Neural cell (in vitro differentiated cells): ENCODE measurements around the gene MLH1. TPM values are rescaled to one million over a fixed set of nuclear protein-coding genes. Genes with fewer than 3 reads are reported as not detected.
A peak's percentile ranks its signal among the peaks of the same experiment; 100 is the strongest.

ENCODE experiments used
- H2AFZ ChIP-seq: fragments of 200-600, 300-800 bp; sonication (generic), shearing (Covaris generic); 2 replicates; pipeline ENCODE4 v1.6.0; 2014; ENCODE audit warnings: low read depth, mild to moderate bottlenecking, antibody characterized with exemption, low read length, moderate library complexity
- H3F3A ChIP-seq: fragments of 200-600 bp; shearing (Covaris generic); 2 replicates; pipeline ENCODE4 v1.6.1; 2016; ENCODE audit warnings: mild to moderate bottlenecking, moderate library complexity, mixed read lengths, antibody characterized with exemption, low read length; ENCODE audit not compliant: insufficient read depth, poor library complexity, severe bottlenecking
- H3K27ac ChIP-seq: fragments of 200-600, 300-800 bp; sonication (generic), shearing (Covaris generic); 2 replicates; pipeline ENCODE4 v1.5.1; 2014; ENCODE audit warnings: mild to moderate bottlenecking, low read length, moderate library complexity
- H3K27me3 ChIP-seq: fragments of 300-800, 200-600 bp; sonication (generic), shearing (Covaris generic); 2 replicates; pipeline ENCODE4 v1.6.0; 2014; ENCODE audit warnings: mild to moderate bottlenecking, low read depth, low read length, moderate library complexity; ENCODE audit not compliant: insufficient read depth
- H3K36me3 ChIP-seq: fragments of 300-800, 200-600 bp; sonication (generic), shearing (Covaris generic); 2 replicates; pipeline ENCODE4 v1.5.1; 2014; ENCODE audit warnings: mild to moderate bottlenecking, antibody characterized with exemption, low read length, moderate library complexity; ENCODE audit not compliant: insufficient read depth
- H3K4me2 ChIP-seq: fragments of 300-800, 200-600 bp; sonication (generic), shearing (Covaris generic); 2 replicates; pipeline ENCODE4 v1.6.0; 2014; ENCODE audit warnings: mild to moderate bottlenecking, low read length
- H3K4me3 ChIP-seq: fragments of 300-800, 200-600 bp; sonication (generic), shearing (Covaris generic); 2 replicates; pipeline ENCODE4 v1.5.1; 2014; ENCODE audit warnings: mild to moderate bottlenecking, low read length, moderate library complexity
- H3K79me2 ChIP-seq: fragments of 200-600 bp; shearing (Covaris generic); replicated peaks from 2 replicates; pipeline ENCODE4 v1.6.0; 2014; ENCODE audit warnings: mild to moderate bottlenecking, low read length, moderate library complexity; ENCODE audit not compliant: insufficient read depth
- H3K9ac ChIP-seq: fragments of 300-800, 200-600 bp; sonication (generic), shearing (Covaris generic); 2 replicates; pipeline ENCODE4 v1.6.1; 2016; ENCODE audit warnings: mild to moderate bottlenecking, low read length, mixed read lengths
- H3K9me2 ChIP-seq: fragments of 200-600 bp; shearing (Covaris generic); 2 replicates; pipeline ENCODE4 v1.6.1; 2016; ENCODE audit warnings: mild to moderate bottlenecking, low read length, mixed read lengths; ENCODE audit not compliant: insufficient read depth
- H3K9me3 ChIP-seq: fragments of 200-600, 300-800 bp; sonication (generic), shearing (Covaris generic); 2 replicates; pipeline ENCODE4 v1.6.1; 2016; ENCODE audit warnings: mild to moderate bottlenecking, mixed run types, low read length, moderate library complexity, mixed read lengths
- H4K20me1 ChIP-seq: fragments of 200-600 bp; shearing (Covaris generic); 2 replicates; pipeline ENCODE4 v1.6.1; 2016; ENCODE audit warnings: mild to moderate bottlenecking, mixed run types; ENCODE audit not compliant: insufficient read depth
- EP300 ChIP-seq: fragments of 450-650 bp; conservative IDR thresholded peaks from 2 replicates; pipeline ENCODE4 v1.6.1; 2014; ENCODE audit warnings: antibody characterized with exemption, mild to moderate bottlenecking, moderate library complexity; ENCODE audit not compliant: poor library complexity, severe bottlenecking
- EZH2 ChIP-seq: fragments of 200-600, 300-800 bp; shearing (Covaris generic), sonication (generic); IDR thresholded peaks from 2 replicates; pipeline ENCODE4 v1.6.1; 2014; ENCODE audit warnings: antibody characterized with exemption, low read length, borderline replicate concordance, mild to moderate bottlenecking; ENCODE audit not compliant: insufficient read depth, poor library complexity, severe bottlenecking
- MXI1 ChIP-seq: fragments of 450-650 bp; conservative IDR thresholded peaks from 2 replicates; pipeline ENCODE4 v1.6.1; 2014; ENCODE audit warnings: antibody characterized with exemption, mild to moderate bottlenecking; ENCODE audit not compliant: poor library complexity, severe bottlenecking
- POLR2AphosphoS5 ChIP-seq: IDR thresholded peaks from 2 replicates; pipeline ENCODE4 v1.6.1; 2012
- RAD21 ChIP-seq: fragments of 450-650 bp; conservative IDR thresholded peaks from 2 replicates; pipeline ENCODE4 v1.6.1; 2014; ENCODE audit warnings: antibody characterized with exemption, mild to moderate bottlenecking, moderate library complexity
- SMC3 ChIP-seq: fragments of 450-650 bp; conservative IDR thresholded peaks from 2 replicates; pipeline ENCODE4 v1.6.1; 2014; ENCODE audit warnings: antibody characterized with exemption, mild to moderate bottlenecking, moderate library complexity; ENCODE audit not compliant: poor library complexity
- TAF1 ChIP-seq: IDR thresholded peaks from 2 replicates; pipeline ENCODE4 v1.6.1; 2012; ENCODE audit warnings: low read depth
- polyA plus RNA-seq: library from polyadenylated mRNA; depleted of rRNA; stranded (reverse); fragments of >200 nt; gene quantifications from 2 replicates; pipeline ENCODE4 v1.2.3, GENCODE V29; 2014
- TF ChIP-seq, protein P1 (sequence below): fragments of 450-650 bp; IDR thresholded peaks from 2 replicates; pipeline ENCODE4 v1.5.1; 2014; ENCODE audit warnings: antibody characterized with exemption, mild to moderate bottlenecking, moderate library complexity; ENCODE audit not compliant: poor library complexity, severe bottlenecking
- TF ChIP-seq, protein P2 (sequence below): IDR thresholded peaks from 2 replicates; pipeline ENCODE4 v1.6.1; 2012; ENCODE audit warnings: borderline replicate concordance

MLH1 gene
- polyA plus RNA-seq, 1 donor from 2014 or later: 73.7 TPM

DNA sequence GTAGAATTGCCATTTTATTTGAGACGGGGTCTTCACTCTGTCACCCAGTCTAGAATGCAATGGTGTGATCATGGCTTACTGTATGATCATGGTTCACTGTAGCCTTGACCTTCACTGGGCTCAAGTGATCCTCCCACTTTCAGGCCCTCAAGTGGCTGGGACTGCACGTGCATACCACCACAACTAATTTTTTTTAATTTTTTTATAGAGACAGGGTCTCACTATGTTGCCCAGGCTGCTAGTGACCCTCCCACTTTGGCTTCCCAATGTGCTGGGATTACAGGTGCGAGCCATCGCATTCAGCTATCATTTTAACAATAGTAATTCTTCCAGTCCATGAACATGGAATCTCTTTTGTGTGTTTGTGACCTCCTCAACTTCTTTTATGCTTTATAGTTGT, 12.3 kb upstream of the MLH1 start:
- Histone ChIP-seq H3K27me3 (no peaks in the 10 kb centered on the region), H3K9ac (no peak overlapping the region), H4K20me1 (no peaks in the 10 kb centered on the region), H3F3A (no peaks in the 10 kb centered on the region), H2AFZ (no peak overlapping the region), H3K9me3 (no peaks in the 10 kb centered on the region), H3K36me3 (peaks cover 11% of the 10 kb centered on the region), H3K4me2 (no peak overlapping the region), H3K4me3 (no peak overlapping the region), H3K9me2 (no peaks in the 10 kb centered on the region), H3K79me2 (no peaks in the 10 kb centered on the region), H3K27ac (no peak overlapping the region)
- TF ChIP-seq POLR2AphosphoS5 (no peak), TAF1 (no peak), RAD21 (no peak), EZH2 (no peak), SMC3 (no peak), MXI1 (no peak)
- TF ChIP-seq, protein P1, sequence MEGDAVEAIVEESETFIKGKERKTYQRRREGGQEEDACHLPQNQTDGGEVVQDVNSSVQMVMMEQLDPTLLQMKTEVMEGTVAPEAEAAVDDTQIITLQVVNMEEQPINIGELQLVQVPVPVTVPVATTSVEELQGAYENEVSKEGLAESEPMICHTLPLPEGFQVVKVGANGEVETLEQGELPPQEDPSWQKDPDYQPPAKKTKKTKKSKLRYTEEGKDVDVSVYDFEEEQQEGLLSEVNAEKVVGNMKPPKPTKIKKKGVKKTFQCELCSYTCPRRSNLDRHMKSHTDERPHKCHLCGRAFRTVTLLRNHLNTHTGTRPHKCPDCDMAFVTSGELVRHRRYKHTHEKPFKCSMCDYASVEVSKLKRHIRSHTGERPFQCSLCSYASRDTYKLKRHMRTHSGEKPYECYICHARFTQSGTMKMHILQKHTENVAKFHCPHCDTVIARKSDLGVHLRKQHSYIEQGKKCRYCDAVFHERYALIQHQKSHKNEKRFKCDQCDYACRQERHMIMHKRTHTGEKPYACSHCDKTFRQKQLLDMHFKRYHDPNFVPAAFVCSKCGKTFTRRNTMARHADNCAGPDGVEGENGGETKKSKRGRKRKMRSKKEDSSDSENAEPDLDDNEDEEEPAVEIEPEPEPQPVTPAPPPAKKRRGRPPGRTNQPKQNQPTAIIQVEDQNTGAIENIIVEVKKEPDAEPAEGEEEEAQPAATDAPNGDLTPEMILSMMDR: no peak
- TF ChIP-seq, protein P2, sequence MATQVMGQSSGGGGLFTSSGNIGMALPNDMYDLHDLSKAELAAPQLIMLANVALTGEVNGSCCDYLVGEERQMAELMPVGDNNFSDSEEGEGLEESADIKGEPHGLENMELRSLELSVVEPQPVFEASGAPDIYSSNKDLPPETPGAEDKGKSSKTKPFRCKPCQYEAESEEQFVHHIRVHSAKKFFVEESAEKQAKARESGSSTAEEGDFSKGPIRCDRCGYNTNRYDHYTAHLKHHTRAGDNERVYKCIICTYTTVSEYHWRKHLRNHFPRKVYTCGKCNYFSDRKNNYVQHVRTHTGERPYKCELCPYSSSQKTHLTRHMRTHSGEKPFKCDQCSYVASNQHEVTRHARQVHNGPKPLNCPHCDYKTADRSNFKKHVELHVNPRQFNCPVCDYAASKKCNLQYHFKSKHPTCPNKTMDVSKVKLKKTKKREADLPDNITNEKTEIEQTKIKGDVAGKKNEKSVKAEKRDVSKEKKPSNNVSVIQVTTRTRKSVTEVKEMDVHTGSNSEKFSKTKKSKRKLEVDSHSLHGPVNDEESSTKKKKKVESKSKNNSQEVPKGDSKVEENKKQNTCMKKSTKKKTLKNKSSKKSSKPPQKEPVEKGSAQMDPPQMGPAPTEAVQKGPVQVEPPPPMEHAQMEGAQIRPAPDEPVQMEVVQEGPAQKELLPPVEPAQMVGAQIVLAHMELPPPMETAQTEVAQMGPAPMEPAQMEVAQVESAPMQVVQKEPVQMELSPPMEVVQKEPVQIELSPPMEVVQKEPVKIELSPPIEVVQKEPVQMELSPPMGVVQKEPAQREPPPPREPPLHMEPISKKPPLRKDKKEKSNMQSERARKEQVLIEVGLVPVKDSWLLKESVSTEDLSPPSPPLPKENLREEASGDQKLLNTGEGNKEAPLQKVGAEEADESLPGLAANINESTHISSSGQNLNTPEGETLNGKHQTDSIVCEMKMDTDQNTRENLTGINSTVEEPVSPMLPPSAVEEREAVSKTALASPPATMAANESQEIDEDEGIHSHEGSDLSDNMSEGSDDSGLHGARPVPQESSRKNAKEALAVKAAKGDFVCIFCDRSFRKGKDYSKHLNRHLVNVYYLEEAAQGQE: no peak

DNA sequence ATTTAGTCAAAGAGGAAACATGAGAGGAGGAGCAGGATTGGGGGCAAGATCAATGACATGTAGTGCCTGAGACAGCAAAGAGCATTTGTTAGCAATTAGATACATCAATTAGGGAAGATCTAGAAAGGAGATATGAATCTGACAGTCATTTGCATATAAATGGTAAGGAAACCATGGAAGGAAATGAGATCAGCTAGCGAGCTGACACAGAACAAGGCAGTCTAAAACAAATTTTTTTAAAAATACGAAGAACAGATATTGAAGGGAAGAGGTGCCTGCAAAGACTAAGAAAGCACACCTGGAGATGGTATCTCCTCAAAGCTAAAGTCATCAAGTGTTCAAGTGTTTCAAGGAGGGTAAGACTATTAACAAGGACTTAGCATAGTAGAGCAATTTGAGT, 5.0 kb upstream of the MLH1 start:
- peaks cover 11% of the 10 kb centered on the region for H3K36me3 ChIP-seq
- H2AFZ ChIP-seq: no peak overlapping the region
- no peak overlapping the region for H3K9ac ChIP-seq
- H3K79me2 ChIP-seq: peaks cover 45% of the 10 kb centered on the region
- H3K9me3 ChIP-seq: no peaks in the 10 kb centered on the region
- no peaks in the 10 kb centered on the region for H3K27me3 ChIP-seq
- no peak overlapping the region for H3K27ac ChIP-seq
- no peak for TF ChIP-seq EZH2
- TF ChIP-seq, protein P2: no peak
- no peak for TF ChIP-seq SMC3
- no peak for TF ChIP-seq TAF1
- TF ChIP-seq RAD21: no peak
- no peak for TF ChIP-seq EP300
- TF ChIP-seq, protein P1: no peak
- no peak for TF ChIP-seq MXI1
- TF ChIP-seq POLR2AphosphoS5: no peak
- H3K9me2 ChIP-seq: no peaks in the 10 kb centered on the region
- peak overlapping the region; percentile 82 for H3K4me3 ChIP-seq
- no peaks in the 10 kb centered on the region for H4K20me1 ChIP-seq
- H3K4me2 ChIP-seq: peak overlapping the region; percentile 82
- H3F3A ChIP-seq: no peaks in the 10 kb centered on the region
